GM12878 (cell line): Measurements from ENCODE around the gene ZNF248. TPM values are rescaled to one million over a fixed set of nuclear protein-coding genes. Genes with fewer than 3 reads are reported as not detected.

Experiments
- ATAC-seq: fragments of 200-7000 bp; cut with Tn5 transposase; 3 replicates; pipeline ENCODE4 v1.9.1; 2020; ENCODE audit warnings: mild to moderate bottlenecking, moderate library complexity
- BruUV-seq: library from RNA; stranded (reverse); fragments of 400-500 nt; replicated peaks from 2 replicates; lab custom pipeline; 2021; lab: Mats Ljungman, UMichigan
- CTCF ChIA-PET: fragments of 300-600 bp; sonication (Branson Sonifier 250); formaldehyde crosslinking; extraction: SDS; loops from one replicate; lab custom pipeline; 2021; ENCODE audit warnings: inconsistent platforms; lab: Yijun Ruan, JAX
- POLR2A ChIA-PET: fragments of 350-600 bp; formaldehyde crosslinking; extraction: SDS; loops from one replicate; lab custom pipeline; 2021; ENCODE audit warnings: inconsistent platforms; lab: Charles Lee
- RAD21 ChIA-PET: fragments of 300-600 bp; sonication (Branson Sonifier 250); formaldehyde crosslinking; loops from one replicate; lab custom pipeline; 2023; ENCODE audit warnings: antibody characterized with exemption; ENCODE audit not compliant: unreplicated experiment; lab: Charles Lee
- SMC1A ChIA-PET: fragments of 300-600 bp; sonication (Branson Sonifier 250); formaldehyde crosslinking; loops from one replicate; lab custom pipeline; 2023; ENCODE audit not compliant: unreplicated experiment, uncharacterized antibody; lab: Charles Lee
- DNase-seq: peaks from one replicate; pipeline ENCODE4 v3.0.0-alpha.2; 2011; ENCODE audit warnings: low read depth, low spot score
- FAIRE-seq: peaks from 3 replicates; lab custom pipeline; 2011; peaks lifted over from hg19 to GRCh38; lab: Jason Lieb, UNC
- H2AFZ ChIP-seq: 2 replicates; pipeline ENCODE4 v1.6.0; 2011; ENCODE audit warnings: low read depth, low read length, control low read depth; ENCODE audit not compliant: control insufficient read depth
- H3K27ac ChIP-seq: 2 replicates; pipeline ENCODE4 v1.5.1; 2011; ENCODE audit warnings: control low read depth; ENCODE audit not compliant: control insufficient read depth, insufficient read depth
- H3K27me3 ChIP-seq, 2 experiments: replicated peaks in 1 of 2; 2 replicates each; pipeline versions ENCODE4 v1.6.0 to v1.6.1; 2011; ENCODE audit warnings: low read length in 1 of 2; ENCODE audit not compliant: control insufficient read depth in 2 of 2, insufficient read depth in 2 of 2
- H3K36me3 ChIP-seq, 2 experiments: 2 replicates each; pipeline ENCODE4 v1.5.1; 2011; ENCODE audit warnings: low read length in 1 of 2; ENCODE audit not compliant: control insufficient read depth in 2 of 2, insufficient read depth in 2 of 2
- H3K4me1 ChIP-seq: 2 replicates; pipeline ENCODE4 v1.6.1; 2011; ENCODE audit warnings: mild to moderate bottlenecking, low read length, moderate library complexity, mixed read lengths; ENCODE audit not compliant: control insufficient read depth, insufficient read depth
- H3K4me2 ChIP-seq: 2 replicates; pipeline ENCODE4 v1.6.0; 2011; ENCODE audit warnings: control low read depth; ENCODE audit not compliant: control insufficient read depth, insufficient read depth
- H3K4me3 ChIP-seq: fragments of 200-600 bp; sonication (generic); 2 replicates; pipeline ENCODE4 v1.5.1; 2016
- H3K79me2 ChIP-seq: 2 replicates; pipeline ENCODE4 v1.6.0; 2011; ENCODE audit warnings: low read length; ENCODE audit not compliant: control insufficient read depth, insufficient read depth
- H3K9ac ChIP-seq: 2 replicates; pipeline ENCODE4 v1.8.0; 2011; ENCODE audit warnings: low read length, control low read depth, mixed read lengths; ENCODE audit not compliant: control insufficient read depth, insufficient read depth
- H3K9me3 ChIP-seq: replicated peaks from 3 replicates; pipeline ENCODE4 v1.5.1; 2011; ENCODE audit warnings: mild to moderate bottlenecking, low read length; ENCODE audit not compliant: control insufficient read depth, insufficient read depth
- H4K20me1 ChIP-seq: 2 replicates; pipeline ENCODE4 v1.6.0; 2011; ENCODE audit not compliant: control insufficient read depth, insufficient read depth
- CBX3 ChIP-seq: fragments of 200-600 bp; sonication (generic); IDR thresholded peaks from 2 replicates; pipeline ENCODE4 v1.6.1; 2016; ENCODE audit warnings: low read depth, borderline replicate concordance
- ESRRA ChIP-seq: IDR thresholded peaks from 2 replicates; pipeline ENCODE4 v1.6.1; 2012; ENCODE audit warnings: mild to moderate bottlenecking, low read length, improper control_type of control experiment
- FOS ChIP-seq: IDR thresholded peaks from 3 replicates; pipeline ENCODE4 v1.6.1; 2011; ENCODE audit warnings: borderline replicate concordance; ENCODE audit not compliant: insufficient read length; ENCODE audit errors: extremely low read depth
- JUND ChIP-seq: IDR thresholded peaks from 2 replicates; pipeline ENCODE4 v1.6.1; 2012; ENCODE audit warnings: low read depth, mild to moderate bottlenecking, low read length, improper control_type of control experiment, moderate library complexity
- LARP7 ChIP-seq: fragments of 450-650 bp; IDR thresholded peaks from 2 replicates; pipeline ENCODE4 v1.6.1; 2017; ENCODE audit warnings: mild to moderate bottlenecking
- MEF2B ChIP-seq: fragments of 450-650 bp; IDR thresholded peaks from 2 replicates; pipeline ENCODE4 v1.6.1; 2018; ENCODE audit warnings: mild to moderate bottlenecking, moderate library complexity; ENCODE audit not compliant: partially characterized antibody, poor library complexity, severe bottlenecking
- MXI1 ChIP-seq: fragments of 150-350 bp; IDR thresholded peaks from 2 replicates; pipeline ENCODE4 v1.6.1; 2011; ENCODE audit warnings: low read depth, mild to moderate bottlenecking, inconsistent platforms, low read length, improper control_type of control experiment
- RELA ChIP-seq: fragments of 450-650 bp; IDR thresholded peaks from 2 replicates; pipeline ENCODE4 v1.8.0; 2014; ENCODE audit warnings: borderline replicate concordance; ENCODE audit not compliant: partially characterized antibody
- RUNX3 ChIP-seq: IDR thresholded peaks from 2 replicates; pipeline ENCODE4 v1.6.1; 2012; ENCODE audit warnings: low read length, inconsistent platforms
- SRF ChIP-seq, 2 experiments: IDR thresholded peaks; 2 replicates each; pipeline ENCODE4 v1.6.1; 2011; ENCODE audit warnings: low read depth in 2 of 2, low read length in 2 of 2, mild to moderate bottlenecking in 1 of 2, moderate library complexity in 1 of 2
- SUZ12 ChIP-seq: fragments of 200-600 bp; sonication (generic); IDR thresholded peaks from one replicate; pipeline ENCODE4 v1.6.1; 2018; ENCODE audit warnings: antibody characterized with exemption, mild to moderate bottlenecking; ENCODE audit not compliant: unreplicated experiment
- WGBS: methylation state at CpG from one replicate; pipeline ENCODE4 v1.1.6; 2016; ENCODE audit warnings: low lambda C conversion rate; ENCODE audit not compliant: insufficient replicate concordance, insufficient coverage; ENCODE audit errors: missing lambda C conversion rate; 5-methylcytosine and 5-hydroxymethylcytosine counted together
- in situ Hi-C: fragments of 300-500 bp; cut with MboI; formaldehyde crosslinking; loops from 9 replicates; pipeline ENCODE4 v1.14.3; 2018; ENCODE audit warnings: mixed read lengths
- intact Hi-C: fragments of 100-400 bp; cut with micrococcal nuclease; formaldehyde crosslinking; loops from one replicate; pipeline ENCODE4 v1.14.2; 2022; ENCODE audit not compliant: unreplicated experiment
- polyA plus RNA-seq, 11 experiments: library from polyadenylated mRNA; depleted of rRNA in 4 of 11; unstranded in 6 of 11; stranded (reverse) in 5 of 11; fragments of >200 nt; fragmentation: Nextera tagmentation in 4 of 11; fragmentation: Illumina TruSeq in 1 of 11; extraction: Ambion mirVana in 4 of 11; extraction: Trizol in 1 of 11; gene quantifications; 1 replicate in 1 of 11; 2 replicates in 10 of 11; pipeline versions ENCODE4 v1.2.1 to v1.2.3, GENCODE V29; 2011 to 2016; ENCODE audit warnings: inconsistent platforms in 2 of 11, missing spikeins in 2 of 11, low read depth in 1 of 11
- total RNA-seq, 4 experiments: library from RNA; depleted of rRNA in 3 of 4; stranded (reverse); fragments of >200 nt in 3 of 4; fragmentation: Illumina TruSeq in 1 of 4; extraction: Trizol in 1 of 4; gene quantifications; 2 replicates each; pipeline versions ENCODE4 v1.2.1 to v1.2.3, GENCODE V29; 2013 to 2021
- TF ChIP-seq, protein P1 (sequence below): IDR thresholded peaks from 2 replicates; pipeline ENCODE4 v1.6.1; 2012; ENCODE audit warnings: low read length, inconsistent platforms
- TF ChIP-seq, protein P2 (sequence below): IDR thresholded peaks from 2 replicates; pipeline ENCODE4 v1.6.1; 2012; ENCODE audit warnings: low read depth, low read length, improper control_type of control experiment

The ZNF248 gene
- total and polyA plus RNA-seq, 10 of the 15 experiments (the other 5 are each of a cell fraction or from before 2014, with no cell fraction given), result 2.0 to 16.3 (median 8.9) TPM

DNA sequence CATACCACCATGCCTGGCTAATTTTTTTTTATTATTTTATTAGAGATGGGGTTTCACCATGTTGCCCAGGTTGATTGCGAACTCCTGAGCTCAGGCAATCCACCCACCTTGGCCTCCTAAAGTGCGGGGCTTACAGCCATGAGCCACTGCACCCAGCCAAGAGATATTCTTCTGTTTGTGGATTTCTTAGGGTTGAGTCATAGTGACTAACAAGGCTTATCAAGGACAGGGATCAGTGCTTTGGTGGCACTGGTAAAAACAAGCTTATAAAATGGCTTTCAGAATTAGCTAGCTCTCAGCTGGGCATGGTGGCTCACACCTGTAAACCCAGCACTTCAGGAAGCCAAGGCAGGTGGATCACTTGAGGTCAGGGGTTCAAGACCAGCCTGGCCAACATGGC lies 122.4 kb downstream of the ZNF248 start:
- Histone ChIP-seq H2AFZ (no peak overlapping the region), H3K27me3 (no peaks in the 10 kb centered on the region), H3K9ac (no peak overlapping the region), H4K20me1 (no peaks in the 10 kb centered on the region), H3K9me3 (no peaks in the 10 kb centered on the region; the same call in 2 of the 3 replicates), H3K4me1 (no peaks in the 10 kb centered on the region), H3K4me3 (no peak overlapping the region), H3K4me2 (no peak overlapping the region), H3K27ac (no peak overlapping the region), H3K79me2 (no peaks in the 10 kb centered on the region), H3K36me3 (no peaks in the 10 kb centered on the region)
- RAD21 ChIA-PET, result no interaction called here
- WGBS, result 3% methylated on average over 2 of the region's 2 CpGs
- TF ChIP-seq, protein P1, sequence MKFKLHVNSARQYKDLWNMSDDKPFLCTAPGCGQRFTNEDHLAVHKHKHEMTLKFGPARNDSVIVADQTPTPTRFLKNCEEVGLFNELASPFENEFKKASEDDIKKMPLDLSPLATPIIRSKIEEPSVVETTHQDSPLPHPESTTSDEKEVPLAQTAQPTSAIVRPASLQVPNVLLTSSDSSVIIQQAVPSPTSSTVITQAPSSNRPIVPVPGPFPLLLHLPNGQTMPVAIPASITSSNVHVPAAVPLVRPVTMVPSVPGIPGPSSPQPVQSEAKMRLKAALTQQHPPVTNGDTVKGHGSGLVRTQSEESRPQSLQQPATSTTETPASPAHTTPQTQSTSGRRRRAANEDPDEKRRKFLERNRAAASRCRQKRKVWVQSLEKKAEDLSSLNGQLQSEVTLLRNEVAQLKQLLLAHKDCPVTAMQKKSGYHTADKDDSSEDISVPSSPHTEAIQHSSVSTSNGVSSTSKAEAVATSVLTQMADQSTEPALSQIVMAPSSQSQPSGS, result no peak
- no peak for TF ChIP-seq FOS
- no peak for TF ChIP-seq CBX3
- TF ChIP-seq JUND, result no peak
- no peak for TF ChIP-seq SRF (IDR thresholded peaks at IDR 0.05; ENCODE audit: low read depth in 2 of 2, low read length in 2 of 2)
- TF ChIP-seq MXI1, result no peak
- no peak for TF ChIP-seq ESRRA
- TF ChIP-seq MEF2B, result no peak
- TF ChIP-seq, protein P2, sequence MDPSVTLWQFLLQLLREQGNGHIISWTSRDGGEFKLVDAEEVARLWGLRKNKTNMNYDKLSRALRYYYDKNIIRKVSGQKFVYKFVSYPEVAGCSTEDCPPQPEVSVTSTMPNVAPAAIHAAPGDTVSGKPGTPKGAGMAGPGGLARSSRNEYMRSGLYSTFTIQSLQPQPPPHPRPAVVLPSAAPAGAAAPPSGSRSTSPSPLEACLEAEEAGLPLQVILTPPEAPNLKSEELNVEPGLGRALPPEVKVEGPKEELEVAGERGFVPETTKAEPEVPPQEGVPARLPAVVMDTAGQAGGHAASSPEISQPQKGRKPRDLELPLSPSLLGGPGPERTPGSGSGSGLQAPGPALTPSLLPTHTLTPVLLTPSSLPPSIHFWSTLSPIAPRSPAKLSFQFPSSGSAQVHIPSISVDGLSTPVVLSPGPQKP, result no peak
- no peak for TF ChIP-seq LARP7
- no peak for TF ChIP-seq SUZ12
- no peak for TF ChIP-seq RUNX3
- TF ChIP-seq RELA, result no peak
- ATAC-seq (no peak), DNase-seq (no peak), FAIRE-seq (no peak)
- CTCF ChIA-PET, result interaction anchor here (1.4 kb wide), 1 partner anchor 20 kb away, joined by 3 read pairs; no protein-coding TSS in a partner anchor
- in situ Hi-C loops (no loop called here), intact Hi-C loops (no loop called here)
- BruUV-seq, result no TSS peak
- SMC1A ChIA-PET, result interaction anchor here (0.6 to 1.8 kb wide), 2 partner anchors 10 to 11 kb away, joined by 3 to 5 read pairs; no protein-coding TSS in a partner anchor
- POLR2A ChIA-PET, result no interaction called here

Other genes starting within 250 kb of the ZNF248 start
- gene ZNF25, start 119.0 kb upstream of the ZNF248 start, total RNA-seq (2014; rRNA removed), result 3.4 and 4.4 TPM in 2 replicates
- gene ZNF25, start 119.0 kb upstream of the ZNF248 start, total RNA-seq (2014; rRNA removed; fragmentation: Illumina TruSeq; extraction: Trizol), result 5.3 and 5.4 TPM in 2 replicates
- 3.4 and 4.8 TPM in 2 replicates for gene ZNF25, start 119.0 kb upstream of the ZNF248 start, total RNA-seq (2021)
- gene ZNF25, start 119.0 kb upstream of the ZNF248 start, polyA plus RNA-seq (2011; rRNA removed), result 6.8 and 11.3 TPM in 2 replicates
- gene ZNF25, start 119.0 kb upstream of the ZNF248 start, polyA plus RNA-seq (2014; fragmentation: Illumina TruSeq; extraction: Trizol), result 4.6 and 6.2 TPM in 2 replicates
- gene ZNF25, start 119.0 kb upstream of the ZNF248 start, polyA plus RNA-seq (2014; fragmentation: Nextera tagmentation; extraction: Ambion mirVana), result 1 to 10 TPM; 1.0 to 1.5 TPM
- 2.7 and 3.0 TPM in 2 replicates for gene ZNF25, start 119.0 kb upstream of the ZNF248 start, polyA plus RNA-seq (2014; rRNA removed)
- 1 to 10 TPM; 2.8 to 2.9 TPM for gene ZNF25, start 119.0 kb upstream of the ZNF248 start, polyA plus RNA-seq (2016; fragmentation: Nextera tagmentation; extraction: Ambion mirVana)
- gene ZNF33A, start 153.1 kb upstream of the ZNF248 start, total RNA-seq (2014; rRNA removed), result 18.9 and 22.2 TPM in 2 replicates
- 29.9 and 30.5 TPM in 2 replicates for gene ZNF33A, start 153.1 kb upstream of the ZNF248 start, total RNA-seq (2014; rRNA removed; fragmentation: Illumina TruSeq; extraction: Trizol)
- 17.7 and 17.9 TPM in 2 replicates for gene ZNF33A, start 153.1 kb upstream of the ZNF248 start, total RNA-seq (2021)
- 22.5 and 36.5 TPM in 2 replicates for gene ZNF33A, start 153.1 kb upstream of the ZNF248 start, polyA plus RNA-seq (2011; rRNA removed)
- 21.6 and 27.9 TPM in 2 replicates for gene ZNF33A, start 153.1 kb upstream of the ZNF248 start, polyA plus RNA-seq (2014; fragmentation: Illumina TruSeq; extraction: Trizol)
- 10 to 100 TPM in 1 of 2 experiments, 1 to 10 TPM in 1; 9.8 to 12.1 TPM for gene ZNF33A, start 153.1 kb upstream of the ZNF248 start, polyA plus RNA-seq (2014; fragmentation: Nextera tagmentation; extraction: Ambion mirVana)
- gene ZNF33A, start 153.1 kb upstream of the ZNF248 start, polyA plus RNA-seq (2014; rRNA removed), result 13.3 and 17.3 TPM in 2 replicates
- 10 to 100 TPM; 16.6 to 22.4 TPM for gene ZNF33A, start 153.1 kb upstream of the ZNF248 start, polyA plus RNA-seq (2016; fragmentation: Nextera tagmentation; extraction: Ambion mirVana)
- 10.1 and 11.2 TPM in 2 replicates for gene ZNF37A, start 236.7 kb upstream of the ZNF248 start, total RNA-seq (2014; rRNA removed)
- gene ZNF37A, start 236.7 kb upstream of the ZNF248 start, total RNA-seq (2014; rRNA removed; fragmentation: Illumina TruSeq; extraction: Trizol), result 18.2 and 18.9 TPM in 2 replicates
- gene ZNF37A, start 236.7 kb upstream of the ZNF248 start, total RNA-seq (2021), result 11.5 and 15.5 TPM in 2 replicates
- gene ZNF37A, start 236.7 kb upstream of the ZNF248 start, polyA plus RNA-seq (2011; rRNA removed), result 24.2 and 33.8 TPM in 2 replicates
- gene ZNF37A, start 236.7 kb upstream of the ZNF248 start, polyA plus RNA-seq (2014; fragmentation: Illumina TruSeq; extraction: Trizol), result 17.8 and 21.8 TPM in 2 replicates
- 1 to 10 TPM; 3.3 to 5.1 TPM for gene ZNF37A, start 236.7 kb upstream of the ZNF248 start, polyA plus RNA-seq (2014; fragmentation: Nextera tagmentation; extraction: Ambion mirVana)
- 10.9 and 12.1 TPM in 2 replicates for gene ZNF37A, start 236.7 kb upstream of the ZNF248 start, polyA plus RNA-seq (2014; rRNA removed)
- gene ZNF37A, start 236.7 kb upstream of the ZNF248 start, polyA plus RNA-seq (2016; fragmentation: Nextera tagmentation; extraction: Ambion mirVana), result 10 to 100 TPM; 11.1 to 13.1 TPM